ENCODE results near the gene DCLK3. TPM values are rescaled to one million over a fixed set of nuclear protein-coding genes. Genes with fewer than 3 reads are reported as not detected.

The DCLK3 gene
- total RNA-seq, 1 donor from 2014 or later = 0.51 TPM

GRCh38 chr3:36743826-36744225 is 20.5 kb downstream of the DCLK3 start:
- peaks cover 1% of the 10 kb centered on the region for H3K9me3 Mint-ChIP-seq

GRCh38 chr3:36741285-36741684 is 23.1 kb downstream of the DCLK3 start:
- H3K9me3 ChIP-seq (ENCODE audit: low read depth) = no peaks in the 10 kb centered on the region
- no peaks in the 10 kb centered on the region for H3K36me3 Mint-ChIP-seq

More at GRCh38 chr3:36743826-36744225, 20.5 kb downstream of the DCLK3 start:
- H3K36me3 Mint-ChIP-seq = no peaks in the 10 kb centered on the region
- Histone ChIP-seq H3K4me3 (no peak overlapping the region), H3K9me3 (ENCODE audit: low read depth) (no peaks in the 10 kb centered on the region), H3K27ac (no peak overlapping the region), H3K27me3 (no peaks in the 10 kb centered on the region), H3F3A (ENCODE audit: low read depth) (no peaks in the 10 kb centered on the region), H4K20me1 (ENCODE audit: low read depth) (no peaks in the 10 kb centered on the region), H3K4me2 (no peak overlapping the region), H2AFZ (replicated peaks) (no peak overlapping the region), H3K36me3 (no peaks in the 10 kb centered on the region), H3K4me1 (no peaks in the 10 kb centered on the region), H3K79me2 (ENCODE audit: low read depth) (no peaks in the 10 kb centered on the region), H3K9ac (no peak overlapping the region)
- DNase-seq (ENCODE audit: low spot score) = no peak
- peaks cover under 1% of the 10 kb centered on the region for H3K27me3 Mint-ChIP-seq (ENCODE audit: insufficient read depth, low read depth)
- no peak for TF ChIP-seq EZH2 (IDR thresholded peaks at IDR 0.05)
- TF ChIP-seq EZH2phosphoT487 (IDR thresholded peaks at IDR 0.05) = no peak
- no peaks in the 10 kb centered on the region for H3K4me1 Mint-ChIP-seq
- no peak overlapping the region for H3K27ac Mint-ChIP-seq
- no peak overlapping the region for H3K4me3 Mint-ChIP-seq

GRCh38 chr3:36740787-36741186 is 23.6 kb downstream of the DCLK3 start:
- H3K9ac ChIP-seq = no peak overlapping the region
- TF ChIP-seq EZH2phosphoT487 (IDR thresholded peaks at IDR 0.05) (no peak), EZH2 (IDR thresholded peaks at IDR 0.05) (no peak), CTCF (IDR thresholded peaks at IDR 0.05) (no peak)
- H3F3A ChIP-seq (ENCODE audit: low read depth) = no peaks in the 10 kb centered on the region
- H3K4me3 ChIP-seq = no peak overlapping the region
- no peak overlapping the region for H2AFZ ChIP-seq (replicated peaks)
- H3K27ac ChIP-seq = no peak overlapping the region
- Mint-ChIP-seq H3K27ac (no peak overlapping the region), H3K27me3 (ENCODE audit: insufficient read depth, low read depth) (peaks cover 3% of the 10 kb centered on the region), H3K36me3 (no peaks in the 10 kb centered on the region), H3K4me1 (no peaks in the 10 kb centered on the region), H3K4me3 (no peak overlapping the region), H3K9me3 (peaks cover 4% of the 10 kb centered on the region)
- H3K79me2 ChIP-seq (ENCODE audit: low read depth) = no peaks in the 10 kb centered on the region
- H3K9me3 ChIP-seq (ENCODE audit: low read depth) = no peaks in the 10 kb centered on the region
- no peaks in the 10 kb centered on the region for H4K20me1 ChIP-seq (ENCODE audit: low read depth)
- no peak for DNase-seq (ENCODE audit: low spot score)
- H3K4me1 ChIP-seq = peaks cover 5% of the 10 kb centered on the region
- H3K27me3 ChIP-seq = no peaks in the 10 kb centered on the region
- H3K36me3 ChIP-seq = no peaks in the 10 kb centered on the region
- H3K4me2 ChIP-seq = no peak overlapping the region

More at GRCh38 chr3:36741285-36741684, 23.1 kb downstream of the DCLK3 start:
- Histone ChIP-seq H3K27ac (no peak overlapping the region), H3K79me2 (ENCODE audit: low read depth) (no peaks in the 10 kb centered on the region), H3K9ac (no peak overlapping the region), H3F3A (ENCODE audit: low read depth) (no peaks in the 10 kb centered on the region), H3K4me1 (peaks cover 4% of the 10 kb centered on the region), H3K4me3 (no peak overlapping the region), H4K20me1 (ENCODE audit: low read depth) (no peaks in the 10 kb centered on the region), H3K36me3 (no peaks in the 10 kb centered on the region), H2AFZ (replicated peaks) (no peak overlapping the region), H3K27me3 (no peaks in the 10 kb centered on the region), H3K4me2 (no peak overlapping the region)
- Mint-ChIP-seq H3K9me3 (peaks cover 4% of the 10 kb centered on the region), H3K27ac (no peak overlapping the region), H3K4me3 (no peak overlapping the region), H3K4me1 (no peaks in the 10 kb centered on the region), H3K27me3 (ENCODE audit: insufficient read depth, low read depth) (peaks cover 3% of the 10 kb centered on the region)
- TF ChIP-seq CTCF (IDR thresholded peaks at IDR 0.05) (peak; percentile 56), EZH2 (IDR thresholded peaks at IDR 0.05) (no peak), EZH2phosphoT487 (IDR thresholded peaks at IDR 0.05) (no peak)
- DNase-seq (ENCODE audit: low spot score) = peak; percentile 48

- no peak overlapping the region for H2AFZ ChIP-seq (replicated peaks)
- H3K4me1 Mint-ChIP-seq = no peaks in the 10 kb centered on the region
- H3K36me3 Mint-ChIP-seq = no peaks in the 10 kb centered on the region
- H3K27ac Mint-ChIP-seq = no peak overlapping the region
- no peaks in the 10 kb centered on the region for H3K36me3 ChIP-seq
- H3K27me3 ChIP-seq = no peaks in the 10 kb centered on the region
- peaks cover 3% of the 10 kb centered on the region for H3K27me3 Mint-ChIP-seq (ENCODE audit: insufficient read depth, low read depth)
- DNase-seq (ENCODE audit: low spot score) = no peak
- H3K4me3 Mint-ChIP-seq = no peak overlapping the region
- H3K9me3 ChIP-seq (ENCODE audit: low read depth) = no peaks in the 10 kb centered on the region
- no peak overlapping the region for H3K9ac ChIP-seq
- no peaks in the 10 kb centered on the region for H3K79me2 ChIP-seq (ENCODE audit: low read depth)
- H3K9me3 Mint-ChIP-seq = peaks cover 4% of the 10 kb centered on the region
- no peaks in the 10 kb centered on the region for H3F3A ChIP-seq (ENCODE audit: low read depth)
- H3K27ac ChIP-seq = no peak overlapping the region
- no peak overlapping the region for H3K4me3 ChIP-seq
- no peaks in the 10 kb centered on the region for H4K20me1 ChIP-seq (ENCODE audit: low read depth)
- peaks cover 5% of the 10 kb centered on the region for H3K4me1 ChIP-seq
- TF ChIP-seq CTCF (IDR thresholded peaks at IDR 0.05) (no peak), EZH2phosphoT487 (IDR thresholded peaks at IDR 0.05) (no peak), EZH2 (IDR thresholded peaks at IDR 0.05) (no peak)
- no peak overlapping the region for H3K4me2 ChIP-seq
Measured at GRCh38 chr3:36738702-36739101, 25.7 kb downstream of the DCLK3 start.
